ENCODE measurements around the gene TRIM7. TPM values are rescaled to one million over a fixed set of nuclear protein-coding genes. Genes with fewer than 3 reads are reported as not detected.

TRIM7 gene
- total and polyA plus RNA-seq, 9 of the 15 experiments (the other 6 are each of a cell fraction or from before 2014, with no cell fraction given) = 2.6 to 14.9 (median 8.9) TPM

DNA sequence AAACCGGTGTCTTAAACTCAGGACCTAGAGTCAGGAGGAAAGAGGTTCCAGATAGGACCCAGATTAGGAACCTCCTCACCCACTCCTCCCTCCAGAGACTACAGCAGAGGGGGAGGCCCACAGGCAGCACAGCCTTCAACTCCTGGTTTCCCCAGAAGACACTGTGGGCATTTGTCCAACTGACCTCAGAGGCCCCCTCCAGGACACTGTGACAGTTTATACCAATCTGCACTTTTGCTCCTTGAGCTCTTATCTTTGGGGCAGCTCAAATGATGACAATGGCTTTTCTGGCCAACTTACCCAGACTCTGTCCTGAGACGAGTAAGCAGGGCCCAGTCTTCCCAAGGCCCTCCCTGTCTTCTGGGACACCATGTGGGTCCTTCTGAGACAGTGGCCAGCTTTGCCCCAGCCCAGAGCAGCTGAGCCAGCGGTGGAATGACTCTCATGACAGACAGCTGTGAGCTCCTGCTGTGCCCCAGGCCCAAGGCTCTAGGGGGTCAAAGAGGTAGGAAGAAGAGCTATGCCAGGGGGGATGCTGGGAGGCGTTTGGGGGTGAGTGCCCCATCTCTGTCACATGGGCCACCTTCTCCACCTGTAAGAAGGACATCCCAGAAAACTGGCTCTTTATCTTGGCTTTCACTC, 43.3 kb downstream of the TRIM7 start (continued):
- TF ChIP-seq, protein P1, sequence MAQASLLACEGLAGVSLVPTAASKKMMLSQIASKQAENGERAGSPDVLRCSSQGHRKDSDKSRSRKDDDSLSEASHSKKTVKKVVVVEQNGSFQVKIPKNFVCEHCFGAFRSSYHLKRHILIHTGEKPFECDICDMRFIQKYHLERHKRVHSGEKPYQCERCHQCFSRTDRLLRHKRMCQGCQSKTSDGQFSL (CRISPR knock-in tag; IDR thresholded peaks at IDR 0.05) = no peak
- TF ChIP-seq, protein P1 (tag; IDR thresholded peaks at IDR 0.05) = no peak
- TF ChIP-seq ATF7 (IDR thresholded peaks at IDR 0.05) (0 out of 2 replicates have a peak, but pooled peaks have one; percentile 45), GATA2 (CRISPR knock-in tag; IDR thresholded peaks at IDR 0.05) (peak; percentile 14; the same call in 1 of the 2 replicates), ZNF589 (CRISPR knock-in tag; IDR thresholded peaks at IDR 0.05; ENCODE audit: low read depth) (no peak), SMAD3 (CRISPR knock-in tag; conservative IDR thresholded peaks at IDR 0.05) (no peak), ILF3 (IDR thresholded peaks at IDR 0.05; ENCODE audit: borderline replicate concordance) (no peak), TRIM28 (IDR thresholded peaks at IDR 0.05) (peak; percentile 44; the same call in 1 of the 2 replicates), MEF2A (IDR thresholded peaks at IDR 0.05; ENCODE audit: control insufficient read depth, low read depth, low read length) (no peak), NFE2L1 (tag; IDR thresholded peaks at IDR 0.05; ENCODE audit: borderline replicate concordance, low read depth) (no peak), NR4A1 (CRISPR knock-in tag; IDR thresholded peaks at IDR 0.05) (no peak), NR4A1 (tag; IDR thresholded peaks at IDR 0.05) (peak; percentile 71), MEIS2 (IDR thresholded peaks at IDR 0.05; ENCODE audit: partially characterized antibody) (peak; percentile 33), EP300 (IDR thresholded peaks at IDR 0.05; ENCODE audit: low read length) (peak; percentile 62; the same call in 1 of the 2 replicates), JUND (IDR thresholded peaks at IDR 0.05; ENCODE audit: borderline replicate concordance, low read depth, low read length) (no peak), JUND (tag; IDR thresholded peaks at IDR 0.05; ENCODE audit: borderline replicate concordance, low read depth, low read length) (peak; percentile 23; the same call in 2 of the 3 replicates), CBFB (CRISPR knock-in tag; IDR thresholded peaks at IDR 0.05) (0 out of 2 replicates have a peak, but pooled peaks have one; percentile 13)
- TF ChIP-seq, protein P2, sequence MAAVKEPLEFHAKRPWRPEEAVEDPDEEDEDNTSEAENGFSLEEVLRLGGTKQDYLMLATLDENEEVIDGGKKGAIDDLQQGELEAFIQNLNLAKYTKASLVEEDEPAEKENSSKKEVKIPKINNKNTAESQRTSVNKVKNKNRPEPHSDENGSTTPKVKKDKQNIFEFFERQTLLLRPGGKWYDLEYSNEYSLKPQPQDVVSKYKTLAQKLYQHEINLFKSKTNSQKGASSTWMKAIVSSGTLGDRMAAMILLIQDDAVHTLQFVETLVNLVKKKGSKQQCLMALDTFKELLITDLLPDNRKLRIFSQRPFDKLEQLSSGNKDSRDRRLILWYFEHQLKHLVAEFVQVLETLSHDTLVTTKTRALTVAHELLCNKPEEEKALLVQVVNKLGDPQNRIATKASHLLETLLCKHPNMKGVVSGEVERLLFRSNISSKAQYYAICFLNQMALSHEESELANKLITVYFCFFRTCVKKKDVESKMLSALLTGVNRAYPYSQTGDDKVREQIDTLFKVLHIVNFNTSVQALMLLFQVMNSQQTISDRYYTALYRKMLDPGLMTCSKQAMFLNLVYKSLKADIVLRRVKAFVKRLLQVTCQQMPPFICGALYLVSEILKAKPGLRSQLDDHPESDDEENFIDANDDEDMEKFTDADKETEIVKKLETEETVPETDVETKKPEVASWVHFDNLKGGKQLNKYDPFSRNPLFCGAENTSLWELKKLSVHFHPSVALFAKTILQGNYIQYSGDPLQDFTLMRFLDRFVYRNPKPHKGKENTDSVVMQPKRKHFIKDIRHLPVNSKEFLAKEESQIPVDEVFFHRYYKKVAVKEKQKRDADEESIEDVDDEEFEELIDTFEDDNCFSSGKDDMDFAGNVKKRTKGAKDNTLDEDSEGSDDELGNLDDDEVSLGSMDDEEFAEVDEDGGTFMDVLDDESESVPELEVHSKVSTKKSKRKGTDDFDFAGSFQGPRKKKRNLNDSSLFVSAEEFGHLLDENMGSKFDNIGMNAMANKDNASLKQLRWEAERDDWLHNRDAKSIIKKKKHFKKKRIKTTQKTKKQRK (IDR thresholded peaks at IDR 0.05; ENCODE audit: borderline replicate concordance, low read depth, low read length) = no peak
- TF ChIP-seq, protein P3, sequence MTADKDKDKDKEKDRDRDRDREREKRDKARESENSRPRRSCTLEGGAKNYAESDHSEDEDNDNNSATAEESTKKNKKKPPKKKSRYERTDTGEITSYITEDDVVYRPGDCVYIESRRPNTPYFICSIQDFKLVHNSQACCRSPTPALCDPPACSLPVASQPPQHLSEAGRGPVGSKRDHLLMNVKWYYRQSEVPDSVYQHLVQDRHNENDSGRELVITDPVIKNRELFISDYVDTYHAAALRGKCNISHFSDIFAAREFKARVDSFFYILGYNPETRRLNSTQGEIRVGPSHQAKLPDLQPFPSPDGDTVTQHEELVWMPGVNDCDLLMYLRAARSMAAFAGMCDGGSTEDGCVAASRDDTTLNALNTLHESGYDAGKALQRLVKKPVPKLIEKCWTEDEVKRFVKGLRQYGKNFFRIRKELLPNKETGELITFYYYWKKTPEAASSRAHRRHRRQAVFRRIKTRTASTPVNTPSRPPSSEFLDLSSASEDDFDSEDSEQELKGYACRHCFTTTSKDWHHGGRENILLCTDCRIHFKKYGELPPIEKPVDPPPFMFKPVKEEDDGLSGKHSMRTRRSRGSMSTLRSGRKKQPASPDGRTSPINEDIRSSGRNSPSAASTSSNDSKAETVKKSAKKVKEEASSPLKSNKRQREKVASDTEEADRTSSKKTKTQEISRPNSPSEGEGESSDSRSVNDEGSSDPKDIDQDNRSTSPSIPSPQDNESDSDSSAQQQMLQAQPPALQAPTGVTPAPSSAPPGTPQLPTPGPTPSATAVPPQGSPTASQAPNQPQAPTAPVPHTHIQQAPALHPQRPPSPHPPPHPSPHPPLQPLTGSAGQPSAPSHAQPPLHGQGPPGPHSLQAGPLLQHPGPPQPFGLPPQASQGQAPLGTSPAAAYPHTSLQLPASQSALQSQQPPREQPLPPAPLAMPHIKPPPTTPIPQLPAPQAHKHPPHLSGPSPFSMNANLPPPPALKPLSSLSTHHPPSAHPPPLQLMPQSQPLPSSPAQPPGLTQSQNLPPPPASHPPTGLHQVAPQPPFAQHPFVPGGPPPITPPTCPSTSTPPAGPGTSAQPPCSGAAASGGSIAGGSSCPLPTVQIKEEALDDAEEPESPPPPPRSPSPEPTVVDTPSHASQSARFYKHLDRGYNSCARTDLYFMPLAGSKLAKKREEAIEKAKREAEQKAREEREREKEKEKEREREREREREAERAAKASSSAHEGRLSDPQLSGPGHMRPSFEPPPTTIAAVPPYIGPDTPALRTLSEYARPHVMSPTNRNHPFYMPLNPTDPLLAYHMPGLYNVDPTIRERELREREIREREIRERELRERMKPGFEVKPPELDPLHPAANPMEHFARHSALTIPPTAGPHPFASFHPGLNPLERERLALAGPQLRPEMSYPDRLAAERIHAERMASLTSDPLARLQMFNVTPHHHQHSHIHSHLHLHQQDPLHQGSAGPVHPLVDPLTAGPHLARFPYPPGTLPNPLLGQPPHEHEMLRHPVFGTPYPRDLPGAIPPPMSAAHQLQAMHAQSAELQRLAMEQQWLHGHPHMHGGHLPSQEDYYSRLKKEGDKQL (CRISPR knock-in tag; IDR thresholded peaks at IDR 0.05; ENCODE audit: borderline replicate concordance) = no peak
